K562 (cell line): Measurements from ENCODE around the gene HEY2. TPM values are rescaled to one million over a fixed set of nuclear protein-coding genes. Genes with fewer than 3 reads are reported as not detected.

Source experiments
- ARID3B ChIP-seq: fragments of 250-450 bp; sonication (Bioruptor Pico); IDR thresholded peaks from 2 replicates; pipeline ENCODE4 v1.4.0; 2020; ENCODE audit warnings: borderline replicate concordance
- CLOCK ChIP-seq: fragments of 250-450 bp; sonication (Bioruptor Pico); IDR thresholded peaks from 2 replicates; pipeline ENCODE4 v1.4.0; 2020; ENCODE audit warnings: mild to moderate bottlenecking, moderate library complexity, borderline replicate concordance
- E2F8 ChIP-seq: fragments of 450-650 bp; IDR thresholded peaks from 2 replicates; pipeline ENCODE4 v1.7.1; 2018; ENCODE audit warnings: mild to moderate bottlenecking, low read depth; ENCODE audit not compliant: partially characterized antibody
- FOXA1 ChIP-seq: fragments of 450-650 bp; IDR thresholded peaks from 2 replicates; pipeline ENCODE4 v1.6.1; 2016; ENCODE audit warnings: mild to moderate bottlenecking, borderline replicate concordance
- MED1 ChIP-seq: sonication (generic); formaldehyde crosslinking; IDR thresholded peaks from 2 replicates; pipeline ENCODE4 v1.8.1; 2023; ENCODE audit warnings: missing genetic modification reagents, borderline replicate concordance
- NCOA4 ChIP-seq: fragments of 450-650 bp; IDR thresholded peaks from 2 replicates; pipeline ENCODE4 v1.6.1; 2018; ENCODE audit warnings: mild to moderate bottlenecking; ENCODE audit not compliant: partially characterized antibody
- NFYB ChIP-seq: IDR thresholded peaks from 2 replicates; pipeline ENCODE4 v1.6.1; 2011; ENCODE audit warnings: mild to moderate bottlenecking, moderate library complexity; ENCODE audit not compliant: insufficient read length; ENCODE audit errors: extremely low read depth
- POLR2A ChIP-seq: fragments of 450-650 bp; conservative IDR thresholded peaks from 2 replicates; pipeline ENCODE4 v1.6.1; 2016
- ZBTB12 ChIP-seq: fragments of 250-450 bp; sonication (Bioruptor Pico); IDR thresholded peaks from 2 replicates; pipeline ENCODE4 v1.4.0; 2020
- ZBTB9 ChIP-seq: fragments of 450-650 bp; formaldehyde crosslinking; IDR thresholded peaks from 2 replicates; pipeline ENCODE4 v1.4.0; 2020; ENCODE audit warnings: mild to moderate bottlenecking, moderate library complexity
- ZKSCAN1 ChIP-seq: fragments of 150-350 bp; IDR thresholded peaks from 2 replicates; pipeline ENCODE4 v1.6.1; 2016; ENCODE audit warnings: low read depth, low read length
- ZNF324 ChIP-seq: fragments of 250-450 bp; sonication (Bioruptor Pico); IDR thresholded peaks from 2 replicates; pipeline ENCODE4 v1.4.0; 2020; ENCODE audit warnings: mild to moderate bottlenecking
- ZNF551 ChIP-seq: fragments of 250-450 bp; sonication (Bioruptor Pico); IDR thresholded peaks from 2 replicates; pipeline ENCODE4 v1.5.0; 2021; ENCODE audit warnings: mild to moderate bottlenecking, moderate library complexity
- ZNF740 ChIP-seq, 3 experiments: fragments of 200-800 bp in 1 of 3; sonication (Bioruptor generic) in 1 of 3; sonication (generic) in 1 of 3; formaldehyde crosslinking in 1 of 3; IDR thresholded peaks; 2 replicates each; pipeline versions ENCODE4 v1.6.1 to v1.8.0; 2016 to 2022; ENCODE audit warnings: mild to moderate bottlenecking in 2 of 3, missing compliant biosample characterization in 2 of 3, missing genetic modification characterization in 2 of 3, missing genetic modification reagents in 1 of 3
- ZSCAN29 ChIP-seq: fragments of 450-650 bp; IDR thresholded peaks from 2 replicates; pipeline ENCODE4 v1.6.1; 2017
- polyA plus RNA-seq, 8 experiments: library from polyadenylated mRNA; depleted of rRNA in 4 of 8; stranded (reverse) in 5 of 8; unstranded in 3 of 8; fragments of >200 nt; fragmentation: Nextera tagmentation in 2 of 8; fragmentation: Illumina TruSeq in 1 of 8; extraction: Ambion mirVana in 2 of 8; extraction: Trizol in 1 of 8; gene quantifications; 2 replicates each; pipeline versions ENCODE4 v1.2.1 to v1.2.3, GENCODE V29; 2011 to 2014; ENCODE audit warnings: inconsistent platforms in 1 of 8, missing spikeins in 1 of 8
- total RNA-seq, 7 experiments: library from RNA; depleted of rRNA in 6 of 7; stranded (reverse); fragments of >200 nt in 6 of 7; fragmentation: Illumina TruSeq in 2 of 7; extraction: Trizol in 2 of 7; gene quantifications; 2 replicates each; pipeline versions ENCODE4 v1.2.1 to v1.2.3, GENCODE V29; 2011 to 2021; ENCODE audit warnings: low replicate concordance in 1 of 7

HEY2 gene
- total and polyA plus RNA-seq, 9 of the 15 experiments (the other 6 are each of a cell fraction or from before 2014, with no cell fraction given): 0.03 to 0.07 (median 0.06) TPM; not detected in 5

- TF ChIP-seq POLR2A: peak; percentile 63
- TF ChIP-seq FOXA1: no peak
- no peak; the same call in 1 of the 2 replicates for TF ChIP-seq ZBTB9 (CRISPR knock-in tag)
- TF ChIP-seq ZNF551 (CRISPR knock-in tag): no peak
- TF ChIP-seq CLOCK (CRISPR knock-in tag): no peak
- TF ChIP-seq MED1: no peak
- no peak for TF ChIP-seq NFYB
- TF ChIP-seq ZKSCAN1: no peak
- peak; percentile 94 for TF ChIP-seq ARID3B (CRISPR knock-in tag)
- no peak for TF ChIP-seq NCOA4
- 0 out of 2 replicates have a peak, but pooled peaks have one; percentile 10 for TF ChIP-seq ZNF740 (CRISPR knock-in tag; IDR thresholded peaks at IDR 0.05)
- TF ChIP-seq ZNF740 (tag; IDR thresholded peaks at IDR 0.05): no peak
- TF ChIP-seq ZNF324 (CRISPR knock-in tag): no peak
- TF ChIP-seq ZBTB12 (CRISPR knock-in tag): 0 out of 2 replicates have a peak, but pooled peaks have one; percentile 11
- no peak for TF ChIP-seq E2F8
- no peak for TF ChIP-seq ZSCAN29
Measured at GRCh38 chr6:125790358-125791150, 41.1 kb downstream of the HEY2 start, which contains the start of gene NCOA7 (continued).
